Suprapubic skin (tissue), 3 donors: ENCODE results near the gene IL32.

Experiments
- CTCF ChIP-seq, 2 donors: fragments of 200-600 bp in 1 of 2; fragments of 450-650 bp in 1 of 2; sonication (generic) in 1 of 2; IDR thresholded peaks; one replicate each; pipeline ENCODE4 v1.5.1; 2016 to 2019; ENCODE audit warnings: antibody characterized with exemption in 2 of 2, mild to moderate bottlenecking in 1 of 2, moderate library complexity in 1 of 2
- EP300 ChIP-seq: sonication (generic); formaldehyde crosslinking; IDR thresholded peaks from one replicate; pipeline ENCODE4 v1.6.1; 2017; ENCODE audit warnings: antibody characterized with exemption
- POLR2A ChIP-seq, 2 donors: fragments of 450-650 bp; IDR thresholded peaks; one replicate each; pipeline ENCODE4 v1.6.1; 2017; ENCODE audit warnings: antibody characterized with exemption in 2 of 2, mild to moderate bottlenecking in 2 of 2, moderate library complexity in 2 of 2

GRCh38 chr16:3035972-3036725, 29.3 kb upstream of the IL32 start:
- no peak for TF ChIP-seq CTCF (IDR thresholded peaks at IDR 0.05)
- TF ChIP-seq POLR2A (IDR thresholded peaks at IDR 0.05): no peak
- TF ChIP-seq EP300: no peak
